GM18498 (cell line): ENCODE results near the gene LIMCH1.

Experiments used
- ATAC-seq: cut with Tn5 transposase; IDR thresholded peaks from one replicate; pipeline ENCODE4 v1.9.1; 2021; ENCODE audit warnings: mild to moderate bottlenecking, moderate library complexity; ENCODE audit not compliant: unreplicated experiment

Gene LIMCH1

GRCh38 chr4:41567186-41567585, 29.2 kb downstream of the LIMCH1 start:
- no peak for ATAC-seq

- ATAC-seq = no peak
Measured at GRCh38 chr4:41568363-41568762, 30.4 kb downstream of the LIMCH1 start.

GRCh38 chr4:41569961-41570360, 32.0 kb downstream of the LIMCH1 start:
- no peak for ATAC-seq

GRCh38 chr4:41571422-41571821, 33.5 kb downstream of the LIMCH1 start:
- ATAC-seq = no peak

- ATAC-seq = no peak
Measured at GRCh38 chr4:41572516-41572915, 34.6 kb downstream of the LIMCH1 start.

- no peak for ATAC-seq
Measured at GRCh38 chr4:41572956-41573355, 35.0 kb downstream of the LIMCH1 start.

- ATAC-seq = no peak
Measured at GRCh38 chr4:41573502-41574001, 35.6 kb downstream of the LIMCH1 start.

GRCh38 chr4:41575207-41575606, 37.2 kb downstream of the LIMCH1 start:
- no peak for ATAC-seq

GRCh38 chr4:41575665-41576064, 37.7 kb downstream of the LIMCH1 start:
- no peak for ATAC-seq

- ATAC-seq = no peak
Measured at GRCh38 chr4:41579043-41579442, 41.1 kb downstream of the LIMCH1 start.

GRCh38 chr4:41579526-41579925, 41.6 kb downstream of the LIMCH1 start:
- ATAC-seq = no peak

- ATAC-seq = no peak
Measured at GRCh38 chr4:41580007-41580406, 42.0 kb downstream of the LIMCH1 start.

GRCh38 chr4:41586675-41587225, 48.8 kb downstream of the LIMCH1 start:
- ATAC-seq = no peak

- ATAC-seq = no peak
Measured at GRCh38 chr4:41587286-41587685, 49.3 kb downstream of the LIMCH1 start.

GRCh38 chr4:41590591-41590990, 52.6 kb downstream of the LIMCH1 start:
- no peak for ATAC-seq

GRCh38 chr4:41594432-41594831, 56.5 kb downstream of the LIMCH1 start:
- no peak for ATAC-seq

GRCh38 chr4:41597494-41597893, 59.5 kb downstream of the LIMCH1 start:
- ATAC-seq = no peak

GRCh38 chr4:41598580-41598979, 60.6 kb downstream of the LIMCH1 start:
- ATAC-seq = no peak

- no peak for ATAC-seq
Measured at GRCh38 chr4:41599192-41599786, 61.3 kb downstream of the LIMCH1 start.

- no peak for ATAC-seq
Measured at GRCh38 chr4:41600243-41600912, 62.4 kb downstream of the LIMCH1 start.

- ATAC-seq = no peak
Measured at GRCh38 chr4:41601025-41601424, 63.1 kb downstream of the LIMCH1 start.

GRCh38 chr4:41602113-41602512, 64.2 kb downstream of the LIMCH1 start:
- no peak for ATAC-seq
